B cell (primary cell): Measurements from ENCODE around the gene MED15. TPM values are rescaled to one million over a fixed set of nuclear protein-coding genes. Genes with fewer than 3 reads are reported as not detected.

Experiments
- ATAC-seq: fragments of 200-7000 bp; cut with Tn5 transposase; one replicate; pipeline ENCODE4 v1.10.0; 2021; ENCODE audit warnings: low read depth, mild to moderate bottlenecking, moderate number of reproducible peaks, moderate library complexity
- CTCF ChIA-PET: fragments of 350-600 bp; sonication (Branson Sonifier 250); formaldehyde crosslinking; loops from one replicate; lab custom pipeline; 2021; ENCODE audit warnings: antibody characterized with exemption, inconsistent platforms; lab: Charles Lee
- POLR2A ChIA-PET: fragments of 350-600 bp; sonication (Branson Sonifier 250); formaldehyde crosslinking; loops from one replicate; lab custom pipeline; 2021; ENCODE audit warnings: antibody characterized with exemption; lab: Charles Lee
- DNase-seq: peaks from one replicate; pipeline ENCODE4 v3.0.0; 2013
- H2AFZ ChIP-seq: 2 replicates; pipeline ENCODE4 v1.6.1; 2012; ENCODE audit warnings: mild to moderate bottlenecking, low read depth, low read length; ENCODE audit not compliant: insufficient read depth, poor library complexity, severe bottlenecking
- H3K27ac ChIP-seq, 2 donors: 1 replicate in 1 of 2; 2 replicates in 1 of 2; pipeline ENCODE4 v1.5.1; 2012 to 2013; ENCODE audit warnings: low read length in 2 of 2, mild to moderate bottlenecking in 2 of 2, moderate library complexity in 1 of 2
- H3K27me3 ChIP-seq, 4 experiments: fragments of 200-600 bp in 1 of 4; sonication (generic) in 1 of 4; replicated peaks in 1 of 4; 1 replicate in 2 of 4; 2 replicates in 2 of 4; pipeline versions ENCODE4 v1.6.1 to v1.7.0; 2013 to 2016; ENCODE audit warnings: low read length in 3 of 4, mild to moderate bottlenecking in 2 of 4, mixed read lengths in 1 of 4, moderate library complexity in 1 of 4; ENCODE audit not compliant: insufficient read depth in 4 of 4, control insufficient read depth in 3 of 4; ENCODE audit errors: control extremely low read depth in 1 of 4
- H3K36me3 ChIP-seq, 2 experiments: replicated peaks in 1 of 2; 1 replicate in 1 of 2; 2 replicates in 1 of 2; pipeline versions ENCODE4 v1.6.1 to v1.7.1; 2013; ENCODE audit warnings: low read length in 1 of 2; ENCODE audit not compliant: insufficient read depth in 2 of 2, control insufficient read depth in 1 of 2; ENCODE audit errors: control extremely low read depth in 1 of 2, extremely low read depth in 1 of 2
- H3K4me1 ChIP-seq, 2 donors: fragments of 200-600 bp in 1 of 2; sonication (generic) in 1 of 2; 1 replicate in 1 of 2; 2 replicates in 1 of 2; pipeline versions ENCODE4 v1.5.1 to v1.6.1; 2013 to 2017; ENCODE audit warnings: low read length in 2 of 2; ENCODE audit not compliant: control insufficient read depth in 2 of 2, insufficient read depth in 2 of 2
- H3K4me2 ChIP-seq: replicated peaks from 2 replicates; pipeline ENCODE3; 2012; ENCODE audit warnings: mild to moderate bottlenecking, low read depth, low read length; ENCODE audit not compliant: poor library complexity, severe bottlenecking
- H3K4me3 ChIP-seq, 5 experiments: fragments of 200-600 bp in 1 of 5; sonication (generic) in 1 of 5; 1 replicate in 3 of 5; 2 replicates in 2 of 5; pipeline versions ENCODE4 v1.5.1 to v1.7.0; 2011 to 2016; ENCODE audit warnings: low read length in 4 of 5, mild to moderate bottlenecking in 4 of 5, low read depth in 2 of 5, control low read depth in 1 of 5, moderate library complexity in 1 of 5; ENCODE audit not compliant: insufficient read depth in 1 of 5; ENCODE audit errors: control extremely low read depth in 1 of 5, extremely low read depth in 1 of 5
- H3K79me2 ChIP-seq: fragments of 200-600 bp; sonication (generic); one replicate; pipeline ENCODE4 v1.6.0; 2016; ENCODE audit warnings: low read length; ENCODE audit not compliant: control insufficient read depth, insufficient read depth
- H3K9ac ChIP-seq: fragments of 200-600 bp; sonication (generic); 2 replicates; pipeline ENCODE4 v1.6.1; 2017; ENCODE audit warnings: mild to moderate bottlenecking, low read length, moderate library complexity
- H3K9me3 ChIP-seq, 3 donors: one replicate each; pipeline versions ENCODE4 v1.6.1 to v1.7.1; 2013; ENCODE audit warnings: low read length in 2 of 3; ENCODE audit not compliant: control insufficient read depth in 2 of 3, insufficient read depth in 1 of 3; ENCODE audit errors: control extremely low read depth in 1 of 3
- H4K20me1 ChIP-seq: 2 replicates; pipeline ENCODE4 v1.6.0; 2012; ENCODE audit warnings: mild to moderate bottlenecking, low read length; ENCODE audit not compliant: insufficient read depth, control insufficient read depth, poor library complexity, severe bottlenecking
- H3K27ac Mint-ChIP-seq: one replicate; pipeline ENCODE4 v1.8.0; 2021; ENCODE audit warnings: mixed read lengths
- H3K27me3 Mint-ChIP-seq: one replicate; pipeline ENCODE4 v1.8.0; 2021; ENCODE audit warnings: mixed read lengths
- H3K4me1 Mint-ChIP-seq: one replicate; pipeline ENCODE4 v1.8.0; 2021; ENCODE audit warnings: mixed read lengths
- H3K4me3 Mint-ChIP-seq: one replicate; pipeline ENCODE4 v1.8.0; 2021; ENCODE audit warnings: mixed read lengths
- H3K9me3 Mint-ChIP-seq: one replicate; pipeline ENCODE4 v1.8.0; 2022; ENCODE audit warnings: mixed read lengths; ENCODE audit not compliant: insufficient read depth
- CTCF ChIP-seq: fragments of 200-600 bp; IDR thresholded peaks from one replicate; pipeline ENCODE4 v1.8.0; 2022; ENCODE audit warnings: antibody characterized with exemption, mild to moderate bottlenecking
- EZH2 ChIP-seq: IDR thresholded peaks from 2 replicates; pipeline ENCODE4 v1.6.1; 2012; ENCODE audit warnings: borderline replicate concordance, low read depth, mild to moderate bottlenecking, moderate library complexity, low read length; ENCODE audit not compliant: insufficient read depth, poor library complexity, severe bottlenecking
- WGBS: methylation state at CpG from one replicate; pipeline ENCODE4 v1.1.5; 2013; ENCODE audit warnings: missing lambda C conversion rate; ENCODE audit not compliant: insufficient coverage; 5-methylcytosine and 5-hydroxymethylcytosine counted together
- intact Hi-C: fragments of 100-400 bp; cut with micrococcal nuclease; formaldehyde crosslinking; loops from one replicate; pipeline ENCODE4 v1.10.0; 2022
- polyA plus RNA-seq: library from polyadenylated mRNA; depleted of rRNA; stranded (reverse); fragments of >200 nt; gene quantifications from 2 replicates; pipeline ENCODE4 v1.2.3, GENCODE V29; 2012
- total RNA-seq, 2 donors: library from RNA; stranded (reverse); fragments of 120-200 nt in 1 of 2; gene quantifications; 1 replicate in 1 of 2; 2 replicates in 1 of 2; pipeline versions ENCODE4 v1.2.3 to v1.2.4, GENCODE V29; 2013 to 2022

MED15 gene
- total and polyA plus RNA-seq, 2 donors (not counting 1 experiment from before 2014, with no cell fraction given): 109 to 134 TPM

- no peak overlapping the region for H2AFZ ChIP-seq
- peaks cover 3 to 20% of the 10 kb centered on the region in 2 donors for H3K4me1 ChIP-seq
- H3K4me2 ChIP-seq: no peak overlapping the region
- Mint-ChIP-seq H3K27me3 (no peaks in the 10 kb centered on the region), H3K27ac (peak overlapping the region; percentile 5), H3K4me1 (peaks cover 40% of the 10 kb centered on the region), H3K9me3 (no peaks in the 10 kb centered on the region), H3K4me3 (no peak overlapping the region)
- CTCF ChIA-PET: interaction anchor here (0.8 to 1.6 kb wide), 2 partner anchors 11 to 42 kb away, joined by 4 read pairs; no protein-coding TSS in a partner anchor
- peaks cover 99% of the 10 kb centered on the region for H3K79me2 ChIP-seq
- H4K20me1 ChIP-seq: peaks cover 95% of the 10 kb centered on the region
- no peak for ATAC-seq
- H3K4me3 ChIP-seq: no peak overlapping the region
- no peaks in the 10 kb centered on the region for H3K27me3 ChIP-seq
- no peak for DNase-seq
- H3K9ac ChIP-seq: no peak overlapping the region
- intact Hi-C loops: no loop called here
- TF ChIP-seq EZH2 (no peak), CTCF (no peak)
- no peak overlapping the region for H3K27ac ChIP-seq
- no peaks in the 10 kb centered on the region for H3K9me3 ChIP-seq
- POLR2A ChIA-PET: no interaction called here
- WGBS: 90% methylated on average over 10 of the region's 11 CpGs
- H3K36me3 ChIP-seq: peaks cover 12 to 49% of the 10 kb centered on the region in 2 experiments
Measured at GRCh38 chr22:20522134-20523004, 15.0 kb downstream of the MED15 start.
